ENCODE results near the gene ZNF664. TPM values are rescaled to one million over a fixed set of nuclear protein-coding genes. Genes with fewer than 3 reads are reported as not detected.

ZNF664 gene
- total RNA-seq, 1 donor from 2014 or later = 25.1 TPM

DNA sequence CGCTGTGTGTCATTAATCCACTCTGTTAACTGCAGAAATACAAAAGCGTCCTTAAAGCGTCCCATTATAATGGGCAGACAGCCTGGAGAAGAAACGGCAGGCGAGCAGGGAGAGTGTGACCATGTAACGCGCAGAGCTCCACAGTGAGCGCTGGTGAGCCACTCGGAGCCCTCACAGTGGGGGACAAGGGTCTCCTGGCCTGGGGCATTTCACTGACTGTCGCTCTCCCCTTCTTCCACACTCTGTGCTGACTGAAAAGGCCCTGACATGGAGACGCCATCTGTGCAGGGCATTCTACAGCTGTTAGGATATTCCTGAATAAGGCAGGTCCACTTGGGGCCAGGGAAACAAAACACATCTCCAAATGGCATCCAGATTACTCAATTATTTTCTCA lies 24.6 kb upstream of the ZNF664 start:
- Histone ChIP-seq H3K4me1 (ENCODE audit: control insufficient read depth in 3 of 3, insufficient read depth in 3 of 3, low read length in 3 of 3) (peaks cover 0 to 7% (median 4%) of the 10 kb centered on the region in 3 donors), H3K4me3 (ENCODE audit: low read length in 3 of 3) (no peak overlapping the region), H3K36me3 (ENCODE audit: control insufficient read depth in 3 of 3, insufficient read depth in 3 of 3, low read length in 3 of 3) (peaks cover 6 to 18% (median 15%) of the 10 kb centered on the region in 3 donors), H3K9me3 (ENCODE audit: control insufficient read depth in 3 of 3, low read length in 3 of 3) (no peaks in the 10 kb centered on the region), H3K27ac (ENCODE audit: low read depth, low read length) (no peak overlapping the region), H3K9ac (ENCODE audit: low read depth in 1 of 3, low read length in 3 of 3) (no peak overlapping the region), H3K27me3 (ENCODE audit: control insufficient read depth in 3 of 3, insufficient read depth in 3 of 3, low read length in 3 of 3) (no peaks in the 10 kb centered on the region)

DNA sequence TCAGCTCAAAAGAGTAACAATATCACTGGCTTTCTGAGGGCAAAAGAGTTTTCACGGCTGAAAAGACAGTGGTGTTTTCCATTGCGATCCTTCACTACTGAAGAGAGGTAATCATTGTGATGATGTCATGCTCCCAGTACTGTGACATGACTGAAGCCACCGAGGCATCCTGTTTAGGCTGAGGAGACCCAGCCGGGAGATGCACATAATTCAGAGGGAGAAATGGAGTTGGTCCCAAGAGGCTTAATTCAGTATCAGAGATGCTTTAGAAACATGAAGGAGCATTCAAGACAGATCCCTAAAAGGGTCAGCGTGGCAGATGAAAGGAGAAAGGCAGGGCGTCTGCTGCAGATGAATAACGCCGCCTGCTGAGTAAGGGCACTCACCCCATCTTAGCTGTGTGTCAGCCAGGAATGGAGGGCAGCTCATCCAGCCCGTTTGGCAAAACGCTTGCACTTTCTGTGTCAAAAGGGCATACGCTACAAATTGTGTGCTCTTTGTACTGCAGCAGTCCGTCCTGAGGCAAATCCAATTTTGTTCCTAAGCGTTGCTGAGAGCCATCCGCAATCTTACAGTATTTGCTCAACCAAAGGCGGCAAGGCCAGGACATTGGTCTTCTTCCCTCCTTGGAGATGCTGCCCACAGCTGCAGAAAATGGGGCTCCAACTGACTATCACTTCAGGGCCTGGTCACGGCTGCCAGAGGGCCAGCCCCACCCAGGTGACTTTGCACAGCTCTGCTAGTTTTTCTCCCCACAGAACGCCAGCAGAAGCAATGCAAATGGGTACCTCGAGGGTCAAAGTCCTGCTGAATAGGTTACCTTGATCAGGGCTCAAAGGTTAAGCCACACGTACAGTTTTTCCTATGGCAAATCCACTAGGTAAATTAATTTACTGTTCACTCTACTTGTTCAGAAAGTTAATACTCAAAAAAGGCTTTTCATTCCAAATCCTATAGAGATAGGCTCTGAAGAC lies 23.9 kb upstream of the ZNF664 start:
- H3K4me1 ChIP-seq (ENCODE audit: control insufficient read depth in 3 of 3, insufficient read depth in 3 of 3, low read length in 3 of 3) = peaks cover 0 to 7% (median 4%) of the 10 kb centered on the region in 3 donors
- H3K9me3 ChIP-seq (ENCODE audit: control insufficient read depth in 3 of 3, low read length in 3 of 3) = no peaks in the 10 kb centered on the region
- H3K27me3 ChIP-seq (ENCODE audit: control insufficient read depth in 3 of 3, insufficient read depth in 3 of 3, low read length in 3 of 3) = no peaks in the 10 kb centered on the region
- H3K36me3 ChIP-seq (ENCODE audit: control insufficient read depth in 3 of 3, insufficient read depth in 3 of 3, low read length in 3 of 3) = peaks cover 5 to 16% (median 13%) of the 10 kb centered on the region in 3 donors
- H3K9ac ChIP-seq (ENCODE audit: low read depth in 1 of 3, low read length in 3 of 3) = no peak overlapping the region
- H3K27ac ChIP-seq (ENCODE audit: low read depth, low read length) = no peak overlapping the region
- H3K4me3 ChIP-seq (ENCODE audit: low read length in 3 of 3) = no peak overlapping the region

DNA sequence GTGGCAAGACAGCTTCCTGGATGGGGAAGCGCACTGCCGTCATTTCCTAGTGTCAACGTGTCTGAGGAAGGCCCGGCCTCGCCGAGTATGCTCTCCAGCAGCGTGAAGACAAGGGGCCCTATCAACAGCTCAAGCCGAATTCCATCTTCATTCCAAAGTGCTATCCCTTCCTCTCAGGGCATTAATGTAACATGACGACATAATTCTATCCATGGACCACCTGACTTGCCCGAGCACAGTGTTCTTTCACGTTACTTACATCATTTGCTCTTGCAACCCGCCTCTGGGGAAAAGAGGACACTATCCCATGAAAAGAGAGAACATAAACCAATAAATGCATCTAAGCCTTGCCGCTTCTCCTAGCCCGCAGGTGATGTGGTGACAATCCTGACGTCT lies 23.2 kb upstream of the ZNF664 start:
- Histone ChIP-seq H3K27ac (ENCODE audit: low read depth, low read length) (no peak overlapping the region), H3K36me3 (ENCODE audit: control insufficient read depth in 3 of 3, insufficient read depth in 3 of 3, low read length in 3 of 3) (peaks cover 5 to 10% (median 9%) of the 10 kb centered on the region in 3 donors), H3K4me3 (ENCODE audit: low read length in 3 of 3) (no peak overlapping the region), H3K9ac (ENCODE audit: low read depth in 1 of 3, low read length in 3 of 3) (no peak overlapping the region), H3K27me3 (ENCODE audit: control insufficient read depth in 3 of 3, insufficient read depth in 3 of 3, low read length in 3 of 3) (no peaks in the 10 kb centered on the region), H3K9me3 (ENCODE audit: control insufficient read depth in 3 of 3, low read length in 3 of 3) (no peaks in the 10 kb centered on the region), H3K4me1 (ENCODE audit: control insufficient read depth in 3 of 3, insufficient read depth in 3 of 3, low read length in 3 of 3) (peaks cover 0 to 7% (median 4%) of the 10 kb centered on the region in 3 donors)

DNA sequence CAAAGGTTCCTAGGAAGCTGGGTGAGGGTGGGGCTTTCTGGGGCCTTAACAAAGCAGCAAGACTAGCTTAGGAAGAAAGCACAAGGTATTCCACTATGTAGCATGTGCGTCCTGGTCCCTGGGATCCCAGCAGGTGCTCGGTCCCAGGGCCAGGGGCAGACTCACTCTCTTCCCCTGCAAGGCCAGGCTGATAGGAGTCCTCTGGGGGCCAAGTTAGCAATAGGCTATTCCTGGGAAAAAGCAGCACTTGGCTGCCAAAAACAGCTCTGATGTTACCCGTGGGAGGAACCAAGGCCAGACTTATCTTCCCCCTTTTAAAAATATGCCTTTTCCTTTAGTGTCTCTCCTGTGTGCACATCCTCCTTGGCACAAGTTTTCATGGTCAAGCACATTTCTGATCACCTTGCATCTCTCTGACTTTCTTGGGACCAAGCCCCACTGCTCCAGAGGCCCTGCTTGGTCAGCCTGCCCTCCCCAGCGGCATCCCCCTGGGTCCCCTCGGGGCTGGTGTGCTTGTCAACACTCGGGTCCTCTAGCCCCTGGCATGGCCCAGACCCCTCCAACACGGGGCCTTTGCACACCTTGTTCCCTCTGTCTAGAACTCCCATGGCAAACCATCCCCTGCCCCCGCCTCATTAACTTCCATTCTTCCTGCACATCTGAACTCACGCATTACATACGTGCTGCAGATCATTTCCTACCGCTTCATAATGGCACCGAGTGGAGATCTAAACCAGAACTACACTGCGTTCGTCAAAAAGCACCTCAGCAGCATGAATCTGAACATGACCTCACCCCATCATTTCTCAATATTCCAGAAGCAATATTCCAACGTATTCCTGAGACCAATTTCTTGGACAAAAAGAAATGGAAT lies 22.3 kb upstream of the ZNF664 start:
- Histone ChIP-seq H3K9me3 (ENCODE audit: control insufficient read depth in 3 of 3, low read length in 3 of 3) (no peaks in the 10 kb centered on the region), H3K27ac (ENCODE audit: low read depth, low read length) (no peak overlapping the region), H3K4me3 (ENCODE audit: low read length in 3 of 3) (no peak overlapping the region), H3K36me3 (ENCODE audit: control insufficient read depth in 3 of 3, insufficient read depth in 3 of 3, low read length in 3 of 3) (peaks cover 0 to 3% (median 0%) of the 10 kb centered on the region in 3 donors), H3K4me1 (ENCODE audit: control insufficient read depth in 3 of 3, insufficient read depth in 3 of 3, low read length in 3 of 3) (peaks cover 0 to 7% (median 4%) of the 10 kb centered on the region in 3 donors), H3K9ac (ENCODE audit: low read depth in 1 of 3, low read length in 3 of 3) (no peak overlapping the region), H3K27me3 (ENCODE audit: control insufficient read depth in 3 of 3, insufficient read depth in 3 of 3, low read length in 3 of 3) (no peaks in the 10 kb centered on the region)

DNA sequence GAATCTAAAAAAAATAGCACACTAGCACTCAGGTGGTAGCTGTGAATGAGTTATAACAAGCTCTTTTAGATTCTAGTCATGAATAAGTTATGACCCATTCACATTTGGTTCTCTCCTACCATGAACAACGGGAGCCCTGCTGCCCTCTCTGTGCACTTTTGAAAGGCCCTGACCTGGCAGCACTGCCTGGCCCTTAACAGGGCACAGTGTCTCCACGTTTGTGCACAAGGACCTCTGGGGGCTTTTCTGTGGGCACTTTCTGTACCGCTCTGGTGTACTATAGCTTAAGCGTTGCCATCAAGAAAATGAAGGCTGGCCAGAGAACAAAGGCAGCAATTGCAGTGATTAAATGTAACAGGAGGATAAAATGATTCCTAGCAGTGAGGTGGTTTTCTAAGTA lies 21.5 kb upstream of the ZNF664 start:
- H3K27me3 ChIP-seq (ENCODE audit: control insufficient read depth in 3 of 3, insufficient read depth in 3 of 3, low read length in 3 of 3) = no peaks in the 10 kb centered on the region
- peaks cover 0 to 3% (median 0%) of the 10 kb centered on the region in 3 donors for H3K36me3 ChIP-seq (ENCODE audit: control insufficient read depth in 3 of 3, insufficient read depth in 3 of 3, low read length in 3 of 3)
- H3K9ac ChIP-seq (ENCODE audit: low read depth in 1 of 3, low read length in 3 of 3) = no peak overlapping the region
- no peak overlapping the region for H3K27ac ChIP-seq (ENCODE audit: low read depth, low read length)
- H3K4me1 ChIP-seq (ENCODE audit: control insufficient read depth in 3 of 3, insufficient read depth in 3 of 3, low read length in 3 of 3) = peaks cover 0 to 7% (median 4%) of the 10 kb centered on the region in 3 donors
- H3K9me3 ChIP-seq (ENCODE audit: control insufficient read depth in 3 of 3, low read length in 3 of 3) = no peaks in the 10 kb centered on the region
- no peak overlapping the region for H3K4me3 ChIP-seq (ENCODE audit: low read length in 3 of 3)

DNA sequence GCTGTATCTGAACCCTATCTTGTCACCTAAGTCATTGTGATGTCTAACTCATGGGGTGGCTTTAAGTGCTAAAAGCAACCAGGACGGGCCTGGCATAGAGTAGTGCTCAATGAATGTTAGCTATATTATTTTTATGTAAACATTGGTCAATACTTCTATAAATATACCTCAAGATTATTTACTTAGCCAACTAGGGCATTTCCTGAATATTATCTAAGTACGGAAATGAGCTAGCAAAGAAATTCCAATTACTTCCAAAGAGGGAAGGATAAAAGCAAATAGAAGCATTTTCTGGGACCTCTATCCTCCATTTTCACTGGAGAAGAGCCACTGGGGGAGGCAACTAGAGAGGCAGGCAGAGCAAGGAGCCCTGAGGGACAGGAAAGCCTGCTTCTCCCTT lies 21.0 kb upstream of the ZNF664 start:
- Histone ChIP-seq H3K4me1 (ENCODE audit: control insufficient read depth in 3 of 3, insufficient read depth in 3 of 3, low read length in 3 of 3) (peaks cover 0 to 7% (median 4%) of the 10 kb centered on the region in 3 donors), H3K4me3 (ENCODE audit: low read length in 3 of 3) (no peak overlapping the region), H3K27me3 (ENCODE audit: control insufficient read depth in 3 of 3, insufficient read depth in 3 of 3, low read length in 3 of 3) (no peaks in the 10 kb centered on the region), H3K36me3 (ENCODE audit: control insufficient read depth in 3 of 3, insufficient read depth in 3 of 3, low read length in 3 of 3) (peaks cover 0 to 3% (median 0%) of the 10 kb centered on the region in 3 donors), H3K9me3 (ENCODE audit: control insufficient read depth in 3 of 3, low read length in 3 of 3) (no peaks in the 10 kb centered on the region), H3K9ac (ENCODE audit: low read depth in 1 of 3, low read length in 3 of 3) (no peak overlapping the region), H3K27ac (ENCODE audit: low read depth, low read length) (no peak overlapping the region)

DNA sequence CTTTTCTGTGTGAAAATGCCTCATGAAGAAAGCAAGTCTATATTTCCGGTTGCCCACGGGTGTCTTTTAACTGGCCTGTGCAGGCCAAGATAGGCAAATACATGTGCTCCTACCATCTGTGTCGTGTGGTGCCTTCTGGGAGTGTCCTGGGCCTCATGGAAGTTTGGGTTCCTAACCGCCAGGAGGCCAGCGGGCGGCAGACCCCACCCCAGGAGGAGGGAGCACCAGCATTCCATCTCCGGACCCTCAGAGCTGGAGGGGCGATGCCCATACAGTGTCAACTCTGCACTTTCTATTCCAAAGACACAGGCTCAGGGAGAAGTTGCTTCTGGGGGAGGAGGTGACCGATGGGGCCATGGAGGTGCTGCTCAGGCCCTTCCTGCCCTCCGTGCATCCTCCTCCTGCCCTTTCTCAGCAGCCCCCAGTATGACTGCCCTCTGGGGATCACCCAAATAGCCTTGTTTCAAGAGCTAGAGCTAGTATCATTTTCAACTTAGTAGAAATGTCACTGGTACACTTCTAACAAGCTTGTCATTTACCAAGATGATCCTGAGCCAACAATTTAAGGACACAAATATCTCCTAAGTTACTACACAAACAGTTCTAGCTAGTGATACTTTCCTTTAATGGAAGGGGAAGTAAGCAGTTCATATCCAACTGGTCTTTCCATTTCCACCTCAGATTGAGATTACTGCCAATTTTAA lies 18.2 kb upstream of the ZNF664 start:
- Histone ChIP-seq H3K27ac (ENCODE audit: low read depth, low read length) (no peak overlapping the region), H3K9me3 (ENCODE audit: control insufficient read depth in 3 of 3, low read length in 3 of 3) (no peaks in the 10 kb centered on the region), H3K4me1 (ENCODE audit: control insufficient read depth in 3 of 3, insufficient read depth in 3 of 3, low read length in 3 of 3) (peaks cover 0 to 7% (median 4%) of the 10 kb centered on the region in 3 donors), H3K9ac (ENCODE audit: low read depth in 1 of 3, low read length in 3 of 3) (no peak overlapping the region), H3K36me3 (ENCODE audit: control insufficient read depth in 3 of 3, insufficient read depth in 3 of 3, low read length in 3 of 3) (no peaks in the 10 kb centered on the region), H3K27me3 (ENCODE audit: control insufficient read depth in 3 of 3, insufficient read depth in 3 of 3, low read length in 3 of 3) (no peaks in the 10 kb centered on the region), H3K4me3 (ENCODE audit: low read length in 3 of 3) (no peak overlapping the region)

DNA sequence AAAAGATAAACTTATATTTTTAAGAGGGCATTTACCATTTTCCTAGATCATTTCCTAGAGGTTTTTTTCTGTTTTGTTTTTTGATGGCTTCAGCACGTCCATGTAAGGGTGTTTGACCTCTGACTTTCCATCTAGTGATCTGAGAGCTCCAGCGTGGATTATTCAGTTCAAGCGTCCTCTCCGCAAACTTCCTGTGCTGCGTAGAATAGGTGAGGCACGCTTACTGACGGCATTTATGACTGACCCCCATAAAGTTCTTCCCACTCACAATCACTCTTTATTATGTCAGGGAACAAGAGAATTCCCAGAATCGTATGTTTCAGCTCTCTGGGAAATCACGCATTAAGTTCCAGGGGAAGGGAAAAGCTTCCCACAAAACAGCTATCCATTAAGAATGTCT lies 16.8 kb upstream of the ZNF664 start:
- no peaks in the 10 kb centered on the region for H3K27me3 ChIP-seq (ENCODE audit: control insufficient read depth in 3 of 3, insufficient read depth in 3 of 3, low read length in 3 of 3)
- no peaks in the 10 kb centered on the region for H3K9me3 ChIP-seq (ENCODE audit: control insufficient read depth in 3 of 3, low read length in 3 of 3)
- H3K9ac ChIP-seq (ENCODE audit: low read depth in 1 of 3, low read length in 3 of 3) = no peak overlapping the region
- no peak overlapping the region for H3K27ac ChIP-seq (ENCODE audit: low read depth, low read length)
- no peak overlapping the region for H3K4me3 ChIP-seq (ENCODE audit: low read length in 3 of 3)
- H3K4me1 ChIP-seq (ENCODE audit: control insufficient read depth in 3 of 3, insufficient read depth in 3 of 3, low read length in 3 of 3) = no peaks in the 10 kb centered on the region
- no peaks in the 10 kb centered on the region for H3K36me3 ChIP-seq (ENCODE audit: control insufficient read depth in 3 of 3, insufficient read depth in 3 of 3, low read length in 3 of 3)

DNA sequence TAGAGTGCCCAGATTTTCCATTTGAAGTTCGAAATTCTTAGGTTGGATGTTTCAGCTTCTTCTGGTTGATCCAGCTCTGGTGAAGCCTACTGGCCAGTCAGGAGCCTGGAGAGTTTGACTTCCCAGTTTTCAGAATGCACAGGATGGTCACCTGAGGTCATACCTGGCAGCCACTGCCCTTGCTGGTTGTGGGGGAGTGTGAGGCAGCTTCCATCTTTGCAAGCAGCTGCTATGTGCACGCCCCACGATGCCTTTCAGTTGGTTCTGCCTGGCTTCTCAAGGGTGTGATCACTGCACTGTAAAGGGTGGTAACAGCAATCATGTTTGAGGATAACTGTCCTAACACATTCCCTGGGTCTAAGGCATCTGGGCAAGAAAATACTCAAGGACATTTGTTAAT lies 15.8 kb upstream of the ZNF664 start:
- no peak overlapping the region for H3K27ac ChIP-seq (ENCODE audit: low read depth, low read length)
- no peak overlapping the region for H3K9ac ChIP-seq (ENCODE audit: low read depth in 1 of 3, low read length in 3 of 3)
- H3K9me3 ChIP-seq (ENCODE audit: control insufficient read depth in 3 of 3, low read length in 3 of 3) = no peaks in the 10 kb centered on the region
- no peaks in the 10 kb centered on the region for H3K4me1 ChIP-seq (ENCODE audit: control insufficient read depth in 3 of 3, insufficient read depth in 3 of 3, low read length in 3 of 3)
- no peaks in the 10 kb centered on the region for H3K27me3 ChIP-seq (ENCODE audit: control insufficient read depth in 3 of 3, insufficient read depth in 3 of 3, low read length in 3 of 3)
- H3K36me3 ChIP-seq (ENCODE audit: control insufficient read depth in 3 of 3, insufficient read depth in 3 of 3, low read length in 3 of 3) = no peaks in the 10 kb centered on the region
- no peak overlapping the region for H3K4me3 ChIP-seq (ENCODE audit: low read length in 3 of 3)
